Endothelial cell of umbilical vein (primary cell): ENCODE data around the gene FOXJ3. TPM values are rescaled to one million over a fixed set of nuclear protein-coding genes. Genes with fewer than 3 reads are reported as not detected.

Source experiments
- BruUV-seq: library from RNA; stranded (reverse); fragments of 400-500 nt; replicated peaks from 2 replicates; lab custom pipeline; 2021; lab: Mats Ljungman, UMichigan
- CTCF ChIA-PET: fragments of 300-600, 350-600 bp; sonication (Branson Sonifier 250); formaldehyde crosslinking; loops from one replicate; lab custom pipeline; 2021; ENCODE audit warnings: antibody characterized with exemption, inconsistent platforms; lab: Charles Lee
- POLR2A ChIA-PET: fragments of 300-600, 350-600 bp; sonication (Branson Sonifier 250); formaldehyde crosslinking; loops from one replicate; lab custom pipeline; 2021; ENCODE audit warnings: antibody characterized with exemption, inconsistent platforms; lab: Charles Lee
- DNase-seq: peaks from one replicate; pipeline ENCODE4 v3.0.0-alpha.2; 2011; ENCODE audit warnings: low read depth, low spot score
- FAIRE-seq: peaks from 2 replicates; lab custom pipeline; 2011; peaks lifted over from hg19 to GRCh38; lab: Jason Lieb, UNC
- H2AFZ ChIP-seq: 2 replicates; pipeline ENCODE4 v1.6.0; 2012; ENCODE audit warnings: low read depth, low read length, control low read depth, inconsistent platforms
- H3K27ac ChIP-seq: 2 replicates; pipeline ENCODE4 v1.5.1; 2011; ENCODE audit warnings: low read depth, mild to moderate bottlenecking, control low read depth, low read length, moderate library complexity; ENCODE audit not compliant: insufficient read depth
- H3K27me3 ChIP-seq, 2 experiments: 2 replicates each; pipeline versions ENCODE4 v1.6.0 to v1.6.1; 2011; ENCODE audit warnings: low read length in 2 of 2, mixed read lengths in 1 of 2; ENCODE audit not compliant: control insufficient read depth in 2 of 2, insufficient read depth in 2 of 2
- H3K36me3 ChIP-seq, 2 experiments: 2 replicates in 1 of 2; 3 replicates in 1 of 2; pipeline ENCODE4 v1.5.1; 2011; ENCODE audit warnings: low read length in 2 of 2, mild to moderate bottlenecking in 1 of 2, moderate library complexity in 1 of 2; ENCODE audit not compliant: control insufficient read depth in 2 of 2, insufficient read depth in 2 of 2; ENCODE audit errors: extremely low read depth in 1 of 2
- H3K4me1 ChIP-seq: 3 replicates; pipeline ENCODE4 v1.5.1; 2011; ENCODE audit warnings: mild to moderate bottlenecking, low read length; ENCODE audit not compliant: control insufficient read depth, insufficient read depth; ENCODE audit errors: extremely low read depth
- H3K4me2 ChIP-seq: 2 replicates; pipeline ENCODE4 v1.6.1; 2011; ENCODE audit warnings: low read length, control low read depth, mixed read lengths; ENCODE audit not compliant: insufficient read depth
- H3K4me3 ChIP-seq, 3 experiments: fragments of 200-600 bp in 1 of 3; sonication (generic), shearing (Covaris generic) in 1 of 3; replicated peaks in 1 of 3; 2 replicates each; pipeline ENCODE4 v1.5.1; 2011 to 2016; ENCODE audit warnings: control low read depth in 3 of 3, low read length in 3 of 3, mild to moderate bottlenecking in 2 of 3, inconsistent platforms in 1 of 3, low read depth in 1 of 3, moderate library complexity in 1 of 3; ENCODE audit not compliant: insufficient read depth in 1 of 3
- H3K79me2 ChIP-seq: 2 replicates; pipeline ENCODE4 v1.6.0; 2012; ENCODE audit warnings: low read length, inconsistent platforms; ENCODE audit not compliant: control insufficient read depth, insufficient read depth
- H3K9ac ChIP-seq: replicated peaks from 2 replicates; pipeline ENCODE3; 2011; ENCODE audit warnings: low read length, control low read depth; ENCODE audit not compliant: insufficient read depth; ENCODE audit errors: extremely low read depth
- H3K9me1 ChIP-seq: replicated peaks from 3 replicates; pipeline ENCODE4 v1.6.0; 2011; ENCODE audit warnings: mild to moderate bottlenecking, low read length; ENCODE audit not compliant: control insufficient read depth, insufficient read depth; ENCODE audit errors: extremely low read depth
- H3K9me3 ChIP-seq: replicated peaks from 2 replicates; pipeline ENCODE4 v1.5.1; 2012; ENCODE audit warnings: low read length, inconsistent platforms; ENCODE audit not compliant: control insufficient read depth, insufficient read depth
- H4K20me1 ChIP-seq: replicated peaks from 2 replicates; pipeline ENCODE3; 2011; ENCODE audit warnings: mild to moderate bottlenecking, low read length; ENCODE audit not compliant: control insufficient read depth, insufficient read depth; ENCODE audit errors: extremely low read depth
- CTCF ChIP-seq, 2 donors: IDR thresholded peaks; 1 replicate in 1 of 2; 2 replicates in 1 of 2; pipeline ENCODE4 v1.5.1; 2011; ENCODE audit warnings: low read length in 2 of 2, mild to moderate bottlenecking in 2 of 2, moderate library complexity in 2 of 2, control low read depth in 1 of 2, inconsistent platforms in 1 of 2, low read depth in 1 of 2; ENCODE audit not compliant: insufficient read depth in 1 of 2; ENCODE audit errors: extremely low read depth in 1 of 2
- EZH2 ChIP-seq: IDR thresholded peaks from 2 replicates; pipeline ENCODE4 v1.6.1; 2012; ENCODE audit warnings: borderline replicate concordance, low read depth, mild to moderate bottlenecking, moderate library complexity, low read length, inconsistent platforms; ENCODE audit not compliant: severe bottlenecking
- FOS ChIP-seq: IDR thresholded peaks from 2 replicates; pipeline ENCODE4 v1.6.1; 2011; ENCODE audit warnings: mild to moderate bottlenecking, low read length, moderate library complexity, borderline replicate concordance; ENCODE audit not compliant: insufficient read depth
- GATA2 ChIP-seq: IDR thresholded peaks from 2 replicates; pipeline ENCODE4 v1.7.0; 2011; ENCODE audit warnings: low read depth, mild to moderate bottlenecking, moderate library complexity, mixed read lengths, low read length; ENCODE audit not compliant: insufficient read length, insufficient read depth
- JUN ChIP-seq: IDR thresholded peaks from 2 replicates; pipeline ENCODE4 v1.6.1; 2011; ENCODE audit warnings: borderline replicate concordance, low read depth; ENCODE audit not compliant: insufficient read length, insufficient read depth
- MAX ChIP-seq: IDR thresholded peaks from 2 replicates; pipeline ENCODE4 v1.6.1; 2011; ENCODE audit not compliant: insufficient read depth, insufficient read length
- MYC ChIP-seq: IDR thresholded peaks from one replicate; pipeline ENCODE4 v1.6.1; 2011; ENCODE audit warnings: mild to moderate bottlenecking, low read depth, low read length
- POLR2A ChIP-seq: IDR thresholded peaks from 2 replicates; pipeline ENCODE4 v1.6.1; 2012; ENCODE audit warnings: low read depth, mild to moderate bottlenecking, control low read depth, low read length
- POLR2AphosphoS5 ChIP-seq: IDR thresholded peaks from 2 replicates; pipeline ENCODE4 v1.6.1; 2012; ENCODE audit warnings: low read depth, mild to moderate bottlenecking, control low read depth, low read length, moderate library complexity; ENCODE audit not compliant: insufficient read depth
- dilution Hi-C: fragments of 300-500 bp; cut with MboI; formaldehyde crosslinking; loops from one replicate; pipeline ENCODE4 v1.15.0; 2019; ENCODE audit warnings: low sequenced_read_pairs; ENCODE audit not compliant: extremely low pct_ligation_motif_present
- intact Hi-C: fragments of 100-400 bp; cut with micrococcal nuclease; formaldehyde crosslinking; loops from one replicate; pipeline ENCODE4 v1.10.0; 2022
- polyA plus RNA-seq, 4 experiments: library from polyadenylated mRNA; depleted of rRNA in 3 of 4; stranded (reverse) in 3 of 4; unstranded in 1 of 4; fragments of >200 nt; gene quantifications; 2 replicates each; pipeline versions ENCODE4 v1.2.1 to v1.2.3, GENCODE V29; 2011 to 2012; ENCODE audit warnings: missing spikeins in 1 of 4
- total RNA-seq: library from RNA; stranded (reverse); gene quantifications from 2 replicates; pipeline ENCODE4 v1.2.3, GENCODE V29; 2021

FOXJ3 gene
- total and polyA plus RNA-seq, 2 donors (not counting 3 experiments of a cell fraction or from before 2014, with no cell fraction given) = 34.7 to 38.8 TPM

- no peaks in the 10 kb centered on the region for H3K27me3 ChIP-seq
- no peaks in the 10 kb centered on the region for H3K79me2 ChIP-seq
- peaks cover 2% of the 10 kb centered on the region for H4K20me1 ChIP-seq
- ChIA-PET POLR2A (no interaction called here), CTCF (interaction anchor here (2.7 kb wide), 1 partner anchor 18 kb away, joined by 14 read pairs; no protein-coding TSS in a partner anchor)
- H3K36me3 ChIP-seq = peaks cover 2 to 5% of the 10 kb centered on the region in 2 experiments
- no TSS peak for BruUV-seq
- TF ChIP-seq FOS (no peak), MAX (no peak), JUN (no peak), MYC (no peak), GATA2 (no peak), EZH2 (no peak), CTCF (IDR thresholded peaks at IDR 0.05; ENCODE audit: extremely low read depth in 1 of 2, insufficient read depth in 1 of 2, low read depth in 1 of 2, low read length in 2 of 2) (no peak), POLR2AphosphoS5 (no peak), POLR2A (no peak)
- FAIRE-seq (no peak), DNase-seq (no peak)
- no peak overlapping the region for H2AFZ ChIP-seq
- no peak overlapping the region for H3K4me3 ChIP-seq
- no peak overlapping the region for H3K4me2 ChIP-seq
- intact Hi-C loops (no loop called here), dilution Hi-C loops (no loop called here)
- H3K27ac ChIP-seq = no peak overlapping the region
- peaks cover 4% of the 10 kb centered on the region for H3K4me1 ChIP-seq
- no peak overlapping the region for H3K9ac ChIP-seq
- H3K9me1 ChIP-seq = no peaks in the 10 kb centered on the region
- H3K9me3 ChIP-seq = no peaks in the 10 kb centered on the region
These were observed 143.7 kb downstream of the FOXJ3 start for GRCh38 chr1:42191319-42191718.
